Fibroblast of skin of scalp (primary cell): ENCODE data around the gene SLC23A2.
"Not testable (repeated sequence)": the region's sequence is repeated elsewhere in the genome, so short reads cannot be mapped to it uniquely, and the experiment has no call there.

Source experiments
- DNase-seq: peaks from one replicate; pipeline ENCODE4 v3.0.0-alpha.2; 2013

SLC23A2 gene

DNA sequence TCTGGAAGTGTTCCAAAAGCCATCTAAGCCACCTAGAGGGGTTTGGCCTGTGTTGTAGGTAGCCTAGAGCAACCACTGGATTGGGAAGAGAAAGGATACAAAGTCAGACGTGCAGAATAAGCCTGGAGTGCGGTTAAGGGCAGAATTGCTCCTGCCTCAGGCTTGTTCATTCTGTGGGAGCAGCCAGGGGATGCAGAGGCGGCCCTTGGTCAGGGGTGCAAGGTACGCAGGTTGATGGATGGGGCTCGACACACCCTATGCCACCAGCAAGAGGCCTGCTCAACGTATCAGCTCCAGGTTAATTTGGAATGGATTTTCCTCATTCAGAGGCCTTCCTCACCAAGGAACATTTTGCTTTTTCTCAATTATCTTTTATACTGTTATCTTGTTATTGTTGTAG is 129.8 kb downstream of the SLC23A2 start:
- DNase-seq = no peak

GRCh38 chr20:4870906-4871305 is 130.4 kb downstream of the SLC23A2 start:
- DNase-seq = no peak

DNA sequence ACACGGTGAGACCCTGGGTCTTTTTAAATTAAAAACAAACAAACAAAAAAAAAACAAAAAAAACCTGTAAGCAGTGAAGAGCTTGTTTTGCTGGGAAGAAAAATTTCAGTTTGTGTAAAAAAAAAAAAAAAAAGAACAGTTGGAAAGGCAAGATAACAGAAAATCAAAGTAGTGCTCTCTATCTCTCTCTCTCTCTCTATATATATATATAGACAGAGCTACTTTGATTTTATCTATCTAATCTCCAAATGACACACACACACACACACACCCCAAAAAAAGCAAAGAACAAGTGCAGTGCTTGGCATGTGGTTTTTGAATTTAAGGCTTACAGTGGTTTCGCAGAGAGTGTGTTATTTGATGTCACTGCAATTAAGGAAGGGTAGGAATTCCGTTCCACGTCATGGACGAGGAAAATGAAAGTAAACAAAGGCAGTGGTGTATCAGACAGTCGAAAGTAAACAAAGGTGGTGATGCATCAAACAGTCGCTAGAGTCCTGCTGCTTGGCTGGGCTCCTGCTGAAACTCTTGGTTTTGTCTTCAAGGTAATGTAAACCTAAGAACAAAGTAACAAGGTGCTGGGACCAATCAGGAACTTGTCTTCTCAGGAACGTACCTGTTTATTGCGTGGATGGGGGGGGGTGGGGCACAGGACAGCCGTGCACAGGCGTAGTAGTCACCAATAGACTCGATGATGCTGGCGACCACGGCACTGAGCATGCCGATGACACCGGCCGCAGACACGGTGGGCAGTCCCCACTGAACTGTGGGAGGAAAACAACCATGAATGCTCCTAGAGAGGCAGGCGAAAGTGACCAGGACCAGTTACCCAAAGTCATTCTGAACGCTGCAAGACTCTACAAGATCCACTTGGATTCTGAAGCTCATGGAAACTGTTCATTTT is 131.8 kb downstream of the SLC23A2 start:
- no peak for DNase-seq

- no peak for DNase-seq
Measured at GRCh38 chr20:4867051-4867450, 134.3 kb downstream of the SLC23A2 start.

DNA sequence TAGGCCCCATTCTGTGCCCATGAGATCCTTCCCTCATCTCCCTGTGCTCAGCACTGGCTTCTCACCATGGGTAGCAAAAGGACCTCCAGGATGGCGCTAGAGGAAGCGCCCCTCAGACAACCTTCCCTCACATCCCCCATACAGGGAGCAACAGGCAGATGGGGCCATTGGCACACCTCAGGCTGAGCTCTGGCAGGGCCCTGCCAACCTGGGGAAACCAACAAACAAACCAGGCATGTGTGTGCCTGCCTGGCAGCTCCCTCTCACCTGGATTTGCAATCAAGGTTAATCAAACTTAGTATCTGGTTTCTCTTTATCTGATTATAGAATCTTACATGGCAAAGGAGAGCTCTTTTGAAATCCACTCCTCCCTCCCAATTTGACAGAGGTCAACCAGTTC is 134.9 kb downstream of the SLC23A2 start:
- DNase-seq = no peak

DNA sequence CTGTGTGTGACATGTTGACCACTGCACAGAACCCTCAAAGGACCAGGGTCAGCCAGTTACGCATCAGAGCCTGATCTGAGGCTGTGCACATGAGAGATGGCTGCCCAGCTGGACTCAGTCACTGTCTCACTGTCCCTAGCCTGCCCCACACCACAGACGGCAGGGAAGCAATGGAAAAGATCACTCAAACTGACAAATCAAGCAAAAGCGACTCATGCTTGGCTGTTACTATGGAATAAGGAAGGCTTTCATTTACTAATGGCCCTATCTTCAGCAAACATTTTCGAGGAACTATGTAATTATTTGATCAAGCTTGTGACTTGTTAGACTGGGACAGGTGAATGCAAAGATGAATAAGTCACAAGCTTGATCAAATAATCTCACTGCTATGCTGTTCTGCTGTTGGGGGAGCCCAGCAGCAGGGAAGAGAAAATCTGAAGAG is 137.0 kb downstream of the SLC23A2 start:
- no peak for DNase-seq

DNA sequence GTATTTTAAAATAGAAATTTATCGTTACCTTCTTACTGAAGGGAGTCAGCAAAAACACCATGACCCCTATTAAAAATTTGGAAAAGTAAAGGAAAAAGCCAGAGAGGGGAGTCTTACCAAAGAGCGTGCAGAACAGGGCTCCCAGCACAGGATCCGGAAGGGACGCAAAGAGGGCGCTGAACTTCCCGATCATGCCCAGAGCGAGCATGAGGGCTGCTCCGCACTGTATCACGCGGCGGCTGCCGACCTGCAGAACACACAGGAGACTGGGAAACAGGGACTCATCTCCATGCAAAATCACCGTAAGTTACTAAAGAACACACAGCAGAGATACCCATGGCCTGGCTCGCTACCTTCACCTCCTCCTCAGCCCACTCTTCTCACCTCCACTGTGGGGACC is 138.6 kb downstream of the SLC23A2 start:
- DNase-seq = no peak

DNA sequence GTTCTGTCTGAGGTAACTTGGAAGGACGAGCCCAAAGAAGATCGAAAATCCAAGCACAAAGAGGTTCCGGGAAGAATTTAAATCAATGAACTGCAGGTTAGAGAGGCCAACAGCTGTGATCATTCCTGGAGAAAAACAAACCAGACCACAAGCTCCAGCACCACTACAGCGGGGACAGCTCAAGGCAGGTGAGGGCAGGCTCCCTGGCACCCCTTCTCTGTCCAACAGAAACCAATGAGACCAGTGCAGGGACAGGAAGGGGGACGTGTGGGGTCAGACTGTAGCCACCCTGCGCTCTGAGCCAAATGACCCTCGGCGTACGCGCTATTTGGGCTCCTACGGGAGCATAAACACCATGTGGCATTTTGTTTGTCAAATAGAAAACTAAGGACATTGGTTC is 139.3 kb downstream of the SLC23A2 start:
- no peak for DNase-seq

DNA sequence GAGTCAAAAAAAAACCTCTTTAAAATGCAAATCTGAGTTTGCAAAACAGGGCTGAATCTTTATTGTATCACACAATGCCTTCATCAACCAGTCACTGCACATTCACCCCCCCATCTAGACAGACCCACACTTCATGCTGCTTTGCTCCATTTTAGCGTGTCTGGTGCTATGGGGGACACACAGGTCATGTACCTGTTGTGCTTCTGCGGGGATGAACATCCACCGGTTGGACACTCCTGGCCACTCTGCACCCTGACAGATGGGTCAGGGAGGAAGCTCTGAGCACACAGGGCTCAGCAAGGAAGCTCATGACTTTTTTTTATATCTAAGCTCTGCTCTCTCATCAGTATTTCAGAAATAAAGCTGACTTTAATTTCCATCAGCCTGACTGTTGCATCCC is 143.3 kb downstream of the SLC23A2 start:
- DNase-seq = no peak

- DNase-seq = no peak
Measured at GRCh38 chr20:4856022-4856755, 145.1 kb downstream of the SLC23A2 start.

DNA sequence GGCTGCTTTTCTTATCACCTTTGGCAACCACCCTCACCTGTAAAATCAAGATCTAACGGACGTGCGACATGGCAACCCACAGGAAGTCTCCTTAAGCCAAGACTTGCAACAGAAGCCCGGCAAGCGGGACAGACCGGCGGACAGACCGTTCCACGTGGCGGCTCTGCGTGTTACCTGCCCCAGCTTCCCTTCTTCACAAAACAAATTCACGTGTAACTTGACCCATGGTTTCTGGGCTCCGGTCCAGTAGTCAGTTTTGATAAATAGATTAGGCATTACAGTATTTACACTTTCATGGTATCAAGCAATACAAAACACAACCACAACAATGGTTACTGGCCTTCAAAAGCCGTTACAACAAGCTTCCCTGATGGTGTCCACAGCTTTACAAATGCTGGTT is 145.8 kb downstream of the SLC23A2 start:
- DNase-seq = no peak

DNA sequence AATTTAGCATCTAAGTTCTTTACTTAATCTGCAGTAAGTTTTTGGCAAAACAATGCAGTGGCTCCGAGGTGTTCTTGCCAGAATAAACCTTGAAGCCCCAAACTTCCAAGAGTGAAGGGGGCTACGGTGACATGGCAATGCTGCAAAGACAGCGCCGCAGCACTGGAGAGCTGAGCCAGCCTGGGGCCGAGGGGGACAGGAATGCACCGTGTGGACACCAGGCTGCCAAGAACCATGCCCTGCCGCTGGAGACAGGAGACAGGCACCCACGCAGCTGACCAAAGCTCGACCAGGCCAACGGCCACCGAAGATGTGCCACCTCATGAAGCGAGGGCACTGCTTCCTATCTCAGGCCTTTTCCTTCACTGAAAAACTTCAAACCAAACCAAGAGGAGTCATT is 146.2 kb downstream of the SLC23A2 start:
- no peak for DNase-seq

DNA sequence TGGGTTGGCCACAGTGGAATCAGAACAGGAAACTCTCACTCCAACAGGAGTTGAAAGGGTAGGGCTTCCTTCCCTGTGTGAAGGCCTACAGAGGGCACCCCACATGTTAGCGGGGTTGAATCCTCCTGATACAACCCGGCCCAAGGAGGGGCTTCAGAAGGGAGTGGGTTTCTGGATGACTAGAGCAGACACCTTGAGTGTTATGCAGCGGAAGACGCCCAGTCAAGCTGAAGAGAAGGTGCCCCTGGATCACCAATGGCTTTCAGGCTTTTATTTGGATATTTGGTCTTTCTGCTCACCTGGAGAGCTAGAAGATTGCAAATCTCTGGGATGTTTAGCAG is 146.8 kb downstream of the SLC23A2 start:
- no peak for DNase-seq

DNA sequence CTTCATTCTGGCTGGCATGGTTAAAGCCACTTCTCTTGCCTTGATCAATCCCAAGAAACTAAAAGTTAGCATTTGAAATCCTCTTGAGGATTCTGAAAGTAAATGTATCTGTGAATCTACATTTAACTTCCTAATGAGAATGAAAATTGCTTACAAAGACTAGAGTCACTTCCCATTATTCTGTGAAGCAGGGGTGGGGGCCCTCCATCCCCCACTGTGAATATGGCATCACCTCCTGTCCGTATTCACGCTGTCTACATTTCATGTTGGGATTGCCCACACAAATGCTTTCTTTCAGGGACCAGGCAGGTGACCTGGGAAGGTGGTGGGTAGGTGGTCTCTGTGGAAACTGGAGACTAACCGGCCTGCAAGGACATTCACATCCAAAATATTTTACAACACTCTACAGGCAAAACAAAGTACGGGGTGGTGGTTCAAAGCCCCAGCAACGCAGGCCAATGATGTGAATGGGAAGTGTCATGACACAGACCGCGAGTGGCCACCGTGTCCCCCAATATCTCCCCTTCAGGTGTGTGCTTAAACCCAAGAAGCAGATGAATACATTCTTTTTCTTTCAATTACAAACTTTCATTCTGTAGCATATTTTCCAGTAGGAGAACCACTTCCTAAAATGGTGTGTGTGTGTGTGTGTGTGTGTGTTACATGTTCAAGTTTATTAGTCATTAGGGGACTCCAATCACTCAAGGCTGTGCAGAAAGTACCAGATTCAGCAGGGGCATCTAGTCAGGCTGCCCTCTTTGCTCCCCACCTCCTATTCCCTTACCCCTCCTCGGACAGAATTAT is 147.4 kb downstream of the SLC23A2 start:
- DNase-seq = no peak

DNA sequence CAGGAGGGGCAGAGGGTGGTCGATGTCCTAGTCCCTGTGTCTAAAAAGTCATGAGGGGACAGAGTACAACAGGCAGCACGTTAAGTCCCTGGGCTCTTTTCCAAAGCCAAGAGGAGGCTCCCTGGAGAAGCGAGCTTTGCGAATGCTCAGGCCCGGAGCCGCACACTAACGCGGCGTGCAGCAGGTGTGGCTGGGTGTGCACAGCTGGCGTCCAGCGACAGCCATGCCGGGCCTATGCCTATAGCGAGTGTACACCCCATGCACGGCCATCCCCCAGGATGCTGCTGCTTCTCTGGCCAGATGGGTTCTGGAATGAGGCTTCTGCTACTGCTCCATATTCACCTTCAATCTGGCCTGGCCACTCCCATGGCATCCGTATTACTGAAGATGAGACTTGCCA is 148.3 kb downstream of the SLC23A2 start:
- DNase-seq = no peak

DNA sequence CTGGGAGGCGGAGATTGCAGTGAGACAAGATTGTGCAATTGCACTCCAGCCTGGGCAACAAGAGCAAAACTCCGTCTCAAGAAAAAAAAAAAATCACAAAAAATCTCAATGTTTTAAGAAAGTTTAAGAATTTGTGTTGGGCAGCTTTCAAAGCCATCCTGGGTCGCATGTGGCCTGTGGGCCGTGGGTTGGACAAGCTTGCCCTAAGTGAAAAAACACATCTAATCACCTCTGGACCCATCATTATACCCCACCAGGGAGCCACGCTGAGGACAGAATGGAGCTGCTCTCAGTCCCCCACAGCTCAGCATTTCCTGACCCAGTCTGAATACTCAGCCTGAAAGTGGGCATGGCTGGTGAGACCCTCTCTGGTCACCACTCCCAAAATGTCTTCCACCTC is 150.3 kb downstream of the SLC23A2 start:
- no peak for DNase-seq

GRCh38 chr20:4848829-4849228 is 152.5 kb downstream of the SLC23A2 start:
- DNase-seq = not testable (repeated sequence)

DNA sequence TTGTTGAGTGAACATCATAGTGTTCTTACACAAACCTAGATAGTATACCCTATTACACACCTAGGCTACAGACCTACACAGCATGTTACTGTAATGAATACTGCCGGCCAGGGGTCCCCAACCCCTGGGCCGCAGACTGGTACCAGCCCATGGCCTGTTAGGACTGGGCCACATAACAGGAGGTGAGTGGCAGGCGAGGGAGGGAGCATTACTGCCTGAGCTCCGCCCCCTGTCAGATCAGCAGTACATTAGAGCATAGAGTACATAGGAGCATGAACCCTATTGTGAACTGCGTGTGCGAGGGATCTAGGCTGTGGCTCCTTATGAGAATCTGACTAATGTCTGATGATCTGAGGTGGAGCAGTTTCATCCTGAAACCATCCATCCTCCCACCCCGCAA is 153.3 kb downstream of the SLC23A2 start:
- DNase-seq = no peak

GRCh38 chr20:4846821-4847220 is 154.5 kb downstream of the SLC23A2 start:
- DNase-seq = no peak

DNA sequence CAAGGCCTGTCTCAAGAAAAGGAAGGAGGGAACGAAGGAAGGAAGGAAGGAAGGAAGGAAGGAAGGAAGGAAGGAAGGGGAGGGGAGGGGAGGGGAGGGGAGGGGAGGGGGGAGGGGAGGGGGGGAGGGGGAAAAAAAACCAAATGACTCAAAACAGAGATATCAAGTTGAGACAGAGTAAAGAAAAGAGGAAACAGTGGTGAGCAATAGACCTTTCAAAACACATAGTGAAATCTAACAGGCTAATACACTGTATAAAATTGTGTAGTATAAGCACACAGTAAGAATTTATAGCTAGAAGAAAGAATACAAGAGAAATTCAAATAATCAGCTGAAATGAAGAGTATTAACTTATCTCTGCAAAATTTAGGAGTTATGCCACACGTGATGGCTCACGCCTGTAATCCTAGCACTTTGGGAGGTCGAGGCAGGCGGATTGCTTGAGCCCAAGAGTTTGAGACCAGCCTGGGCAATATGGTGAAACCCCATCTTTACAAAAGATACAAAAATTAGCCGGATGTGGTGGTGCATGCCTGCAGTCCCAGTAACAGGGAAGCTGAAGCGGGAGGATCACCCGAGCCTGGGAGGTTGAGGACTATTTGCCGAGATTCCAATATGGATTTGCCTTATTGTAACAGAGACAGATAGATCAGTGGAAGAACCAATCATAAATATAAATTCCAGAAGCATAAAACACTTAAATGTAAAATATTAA is 156.4 kb downstream of the SLC23A2 start:
- DNase-seq = no peak

- no peak for DNase-seq
Measured at GRCh38 chr20:4844325-4844724, 157.0 kb downstream of the SLC23A2 start.

GRCh38 chr20:4840801-4841200 is 160.5 kb downstream of the SLC23A2 start:
- no peak for DNase-seq

- DNase-seq = no peak
Measured at GRCh38 chr20:4838526-4838925, 162.8 kb downstream of the SLC23A2 start.
